Muscle of leg (tissue), 11 donors: ENCODE results near the gene CSNK2A1. TPM values are rescaled to one million over a fixed set of nuclear protein-coding genes. Genes with fewer than 3 reads are reported as not detected.

Experiments
- DNase-seq: peaks from one replicate; pipeline ENCODE4 v3.0.0; 2013
- H3K27ac ChIP-seq: one replicate; pipeline ENCODE4 v1.5.1; 2013; ENCODE audit warnings: mild to moderate bottlenecking, low read length, control low read depth
- H3K27me3 ChIP-seq: one replicate; pipeline ENCODE4 v1.6.1; 2013; ENCODE audit warnings: low read length; ENCODE audit not compliant: control insufficient read depth, insufficient read depth
- H3K36me3 ChIP-seq: one replicate; pipeline ENCODE4 v1.6.1; 2013; ENCODE audit warnings: low read length; ENCODE audit not compliant: control insufficient read depth, insufficient read depth
- H3K4me1 ChIP-seq: one replicate; pipeline ENCODE4 v1.6.1; 2013; ENCODE audit warnings: low read length; ENCODE audit not compliant: control insufficient read depth, insufficient read depth
- H3K4me3 ChIP-seq: one replicate; pipeline ENCODE4 v1.5.1; 2013; ENCODE audit warnings: low read length, control low read depth
- H3K9me3 ChIP-seq: replicated peaks from 2 replicates; pipeline ENCODE4 v1.6.1; 2013; ENCODE audit warnings: low read depth, low read length; ENCODE audit not compliant: control insufficient read depth
- WGBS: methylation state at CpG from one replicate; pipeline ENCODE4 v1.1.5; 2013; ENCODE audit warnings: missing lambda C conversion rate; ENCODE audit not compliant: insufficient coverage; 5-methylcytosine and 5-hydroxymethylcytosine counted together
- polyA plus RNA-seq, 8 donors: library from polyadenylated mRNA; unstranded; fragments of 120-200 nt; gene quantifications; one replicate each; pipeline versions ENCODE4 v1.2.1 to v1.2.3, GENCODE V29; 2013; ENCODE audit warnings: inconsistent platforms in 1 of 8, low replicate concordance in 1 of 8; ENCODE audit not compliant: insufficient read length in 8 of 8, insufficient read depth in 1 of 8
- total RNA-seq: library from RNA; stranded (reverse); fragments of 120-200 nt; gene quantifications from one replicate; pipeline ENCODE4 v1.2.4, GENCODE V29; 2013

The CSNK2A1 gene
- total and polyA plus RNA-seq, 9 donors: 85.9 to 123 (median 94.1) TPM

- Histone ChIP-seq H3K27ac (no peak overlapping the region), H3K4me3 (no peak overlapping the region), H3K9me3 (no peaks in the 10 kb centered on the region), H3K27me3 (no peaks in the 10 kb centered on the region), H3K4me1 (peaks cover 14% of the 10 kb centered on the region), H3K36me3 (peaks cover 78% of the 10 kb centered on the region)
- WGBS: no CpG with 5 or more reads among the region's 4 CpGs
- DNase-seq: no peak
Measured at GRCh38 chr20:443223-443775, 100.3 kb downstream of the CSNK2A1 start.

- Histone ChIP-seq H3K4me3 (no peak overlapping the region), H3K27ac (no peak overlapping the region), H3K4me1 (peaks cover 24% of the 10 kb centered on the region), H3K27me3 (no peaks in the 10 kb centered on the region), H3K9me3 (no peaks in the 10 kb centered on the region), H3K36me3 (peaks cover 88% of the 10 kb centered on the region)
- WGBS: 83% methylated on average over 6 of the region's 13 CpGs
- DNase-seq: no peak
Measured at GRCh38 chr20:440636-441035, 103.0 kb downstream of the CSNK2A1 start.

GRCh38 chr20:440148-440547 lies 103.4 kb downstream of the CSNK2A1 start:
- Histone ChIP-seq H3K36me3 (peaks cover 88% of the 10 kb centered on the region), H3K27ac (no peak overlapping the region), H3K27me3 (no peaks in the 10 kb centered on the region), H3K4me1 (peaks cover 25% of the 10 kb centered on the region), H3K9me3 (no peaks in the 10 kb centered on the region), H3K4me3 (no peak overlapping the region)
- DNase-seq: no peak
- whole genome bisulfite sequencing: 87% methylated on average over 6 of the region's 7 CpGs

DNA sequence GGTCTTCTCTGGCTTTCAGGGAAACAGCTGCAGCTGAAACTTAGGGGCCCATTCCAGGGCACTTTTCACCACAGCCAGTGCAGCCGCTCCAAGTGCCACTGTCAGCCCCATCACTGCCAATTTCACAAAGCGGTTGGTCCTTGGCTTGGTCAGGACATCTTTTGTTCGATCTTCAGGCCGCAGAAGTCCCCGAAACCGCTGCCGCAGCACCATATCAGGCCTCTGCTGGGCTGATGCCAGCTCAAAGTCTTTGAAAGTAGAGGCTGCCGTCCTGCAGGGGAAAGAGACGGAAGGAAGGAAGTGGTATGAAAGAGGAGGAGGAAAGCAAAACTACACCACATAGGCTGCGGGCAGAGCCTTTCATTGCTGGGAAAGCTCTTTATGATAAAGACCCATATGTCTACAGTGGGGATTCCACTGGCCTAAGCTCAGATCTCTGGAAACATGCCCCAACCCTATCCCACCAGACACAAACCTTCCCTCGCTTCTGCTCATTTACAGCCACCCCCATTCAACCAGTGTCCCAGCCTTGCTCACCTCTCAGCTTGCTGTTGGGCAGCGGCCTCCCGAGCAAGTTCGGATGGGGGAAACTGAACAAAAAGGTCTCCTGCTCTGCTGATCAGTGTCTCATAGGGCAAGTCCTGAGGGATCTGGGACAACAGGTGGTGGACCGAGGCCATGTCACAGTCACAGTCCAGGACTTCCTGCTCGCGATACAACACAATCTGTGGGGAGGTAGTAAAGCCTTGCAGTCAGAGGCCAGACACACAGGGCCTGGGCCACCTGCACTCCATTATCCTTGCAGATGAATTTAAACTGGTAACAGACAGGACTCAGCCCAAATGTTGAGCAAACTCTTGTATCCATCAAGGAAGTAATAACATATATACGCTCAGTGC lies 104.8 kb downstream of the CSNK2A1 start:
- WGBS: 51% methylated on average over 9 of the region's 18 CpGs
- Histone ChIP-seq H3K9me3 (no peaks in the 10 kb centered on the region), H3K4me3 (no peak overlapping the region), H3K4me1 (peaks cover 25% of the 10 kb centered on the region), H3K27me3 (no peaks in the 10 kb centered on the region), H3K27ac (peak overlapping the region; percentile 83), H3K36me3 (peaks cover 81% of the 10 kb centered on the region)
- peak; percentile 61 for DNase-seq

GRCh38 chr20:437787-438486 lies 105.7 kb downstream of the CSNK2A1 start:
- WGBS: 60% methylated on average over 2 of the region's 6 CpGs
- H3K4me3 ChIP-seq: no peak overlapping the region

DNA sequence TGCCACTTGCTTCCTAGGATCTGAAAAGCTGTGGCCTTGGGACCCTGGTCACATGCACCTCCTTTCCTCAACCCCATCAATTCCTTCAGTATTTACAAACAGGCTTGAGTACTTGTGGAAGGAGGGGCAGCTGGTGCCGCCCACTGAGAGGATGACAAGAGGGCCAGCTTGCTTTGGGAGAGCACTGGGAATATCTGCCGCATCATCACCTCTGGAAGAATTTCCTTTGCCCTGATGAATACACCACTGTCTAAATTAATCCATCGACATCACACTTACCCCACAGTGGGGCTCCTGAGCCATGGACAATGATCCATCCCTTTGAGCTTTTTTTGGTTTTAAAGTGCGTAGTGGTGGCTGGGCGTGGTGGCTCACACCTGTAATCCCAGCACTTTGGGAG lies 107.1 kb downstream of the CSNK2A1 start:
- 88% methylated on average over 3 of the region's 5 CpGs for WGBS
- H3K9me3 ChIP-seq: no peaks in the 10 kb centered on the region
- H3K4me1 ChIP-seq: peaks cover 41% of the 10 kb centered on the region
- H3K4me3 ChIP-seq: no peak overlapping the region
- no peak overlapping the region for H3K27ac ChIP-seq
- H3K27me3 ChIP-seq: no peaks in the 10 kb centered on the region
- peaks cover 78% of the 10 kb centered on the region for H3K36me3 ChIP-seq
- DNase-seq: no peak

More at GRCh38 chr20:437787-438486, 105.7 kb downstream of the CSNK2A1 start:
- peak overlapping the region; percentile 83 for H3K27ac ChIP-seq
- H3K9me3 ChIP-seq: no peaks in the 10 kb centered on the region
- H3K36me3 ChIP-seq: peaks cover 75% of the 10 kb centered on the region
- H3K27me3 ChIP-seq: no peaks in the 10 kb centered on the region
- H3K4me1 ChIP-seq: peaks cover 33% of the 10 kb centered on the region
- no peak for DNase-seq

DNA sequence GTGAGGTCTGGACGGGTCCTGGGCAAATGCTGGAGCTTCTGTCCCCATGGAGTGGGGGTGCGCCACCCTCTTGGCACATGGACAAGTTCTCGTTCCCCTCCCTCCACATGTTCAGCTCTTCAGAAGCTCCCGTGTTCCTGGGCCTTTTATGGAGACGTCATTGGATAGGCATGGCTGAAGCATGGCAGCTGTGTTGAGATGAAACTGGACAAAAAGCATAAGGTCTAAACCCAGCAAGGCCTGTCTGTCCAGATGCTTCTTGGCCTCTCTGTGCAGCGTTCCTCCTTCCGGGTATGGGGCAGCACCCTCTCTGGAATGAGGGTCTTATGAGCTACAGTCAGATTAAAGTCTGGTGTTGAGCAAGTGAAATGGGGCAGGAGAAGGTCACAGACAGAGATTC lies 108.0 kb downstream of the CSNK2A1 start:
- peaks cover 41% of the 10 kb centered on the region for H3K4me1 ChIP-seq
- WGBS: 71% methylated on average over 4 of the region's 7 CpGs

GRCh38 chr20:434661-435419 lies 108.8 kb downstream of the CSNK2A1 start:
- WGBS: 74% methylated on average over 6 of the region's 16 CpGs
- no peaks in the 10 kb centered on the region for H3K9me3 ChIP-seq
- peaks cover 78% of the 10 kb centered on the region for H3K36me3 ChIP-seq
- no peak overlapping the region for H3K27ac ChIP-seq
- H3K27me3 ChIP-seq: no peaks in the 10 kb centered on the region
- H3K4me3 ChIP-seq: no peak overlapping the region
- DNase-seq: no peak
- H3K4me1 ChIP-seq: peaks cover 41% of the 10 kb centered on the region

More for the DNA sequence above, 108.0 kb downstream of the CSNK2A1 start:
- H3K27me3 ChIP-seq: no peaks in the 10 kb centered on the region
- H3K27ac ChIP-seq: no peak overlapping the region
- DNase-seq: no peak
- peaks cover 78% of the 10 kb centered on the region for H3K36me3 ChIP-seq
- H3K4me3 ChIP-seq: no peak overlapping the region
- H3K9me3 ChIP-seq: no peaks in the 10 kb centered on the region

- peaks cover 76% of the 10 kb centered on the region for H3K36me3 ChIP-seq
- peaks cover 36% of the 10 kb centered on the region for H3K4me1 ChIP-seq
- H3K27ac ChIP-seq: no peak overlapping the region
- no peaks in the 10 kb centered on the region for H3K9me3 ChIP-seq
- H3K4me3 ChIP-seq: no peak overlapping the region
- no peaks in the 10 kb centered on the region for H3K27me3 ChIP-seq
- no peak for DNase-seq
- WGBS: 59% methylated on average over 5 of the region's 11 CpGs
Measured at GRCh38 chr20:434221-434620, 109.4 kb downstream of the CSNK2A1 start.
